H9 (cell line): Measurements from ENCODE around the gene SEC23B. TPM values are rescaled to one million over a fixed set of nuclear protein-coding genes. Genes with fewer than 3 reads are reported as not detected.
A peak's percentile ranks its signal among the peaks of the same experiment; 100 is the strongest.

ENCODE experiments used
- DNase-seq: peaks from one replicate; pipeline ENCODE4 v3.0.0-alpha.2; 2017
- H2AFZ ChIP-seq: one replicate; pipeline ENCODE4 v1.6.1; 2013; ENCODE audit warnings: mild to moderate bottlenecking, low read length, control low read depth, moderate library complexity
- H2AK5ac ChIP-seq: 2 replicates; pipeline ENCODE4 v1.6.1; 2013; ENCODE audit warnings: low read length, control low read depth, mixed read lengths; ENCODE audit not compliant: insufficient read length
- H2BK120ac ChIP-seq: one replicate; pipeline ENCODE4 v1.6.1; 2013; ENCODE audit warnings: low read depth, mild to moderate bottlenecking, low read length, control low read depth, inconsistent platforms; ENCODE audit not compliant: poor library complexity, severe bottlenecking
- H2BK12ac ChIP-seq: 2 replicates; pipeline ENCODE4 v1.6.1; 2013; ENCODE audit warnings: low read length, control low read depth, mixed read lengths, low read depth; ENCODE audit not compliant: insufficient read length
- H2BK15ac ChIP-seq: 2 replicates; pipeline ENCODE4 v1.6.1; 2013; ENCODE audit warnings: low read depth, low read length, control low read depth
- H2BK20ac ChIP-seq: one replicate; pipeline ENCODE4 v1.6.1; 2013; ENCODE audit warnings: low read depth, mild to moderate bottlenecking, low read length, control low read depth, inconsistent platforms; ENCODE audit not compliant: poor library complexity, severe bottlenecking
- H2BK5ac ChIP-seq: 2 replicates; pipeline ENCODE4 v1.6.1; 2013; ENCODE audit warnings: low read length, control low read depth, mixed read lengths; ENCODE audit not compliant: insufficient read length
- H3K14ac ChIP-seq: 2 replicates; pipeline ENCODE4 v1.6.1; 2013; ENCODE audit warnings: low read length, control low read depth; ENCODE audit not compliant: insufficient read depth
- H3K18ac ChIP-seq: 2 replicates; pipeline ENCODE4 v1.6.1; 2013; ENCODE audit warnings: low read depth, mild to moderate bottlenecking, mixed read lengths, low read length, control low read depth; ENCODE audit not compliant: insufficient read length
- H3K23ac ChIP-seq: 2 replicates; pipeline ENCODE4 v1.6.1; 2013; ENCODE audit warnings: low read length, control low read depth, mixed read lengths, low read depth; ENCODE audit not compliant: insufficient read length
- H3K23me2 ChIP-seq: 2 replicates; pipeline ENCODE4 v1.6.1; 2013; ENCODE audit warnings: low read depth, mild to moderate bottlenecking, mixed read lengths, low read length, control low read depth; ENCODE audit not compliant: insufficient read length, poor library complexity, severe bottlenecking
- H3K27ac ChIP-seq: 2 replicates; pipeline ENCODE4 v1.5.1; 2013; ENCODE audit warnings: low read length, control low read depth, mixed read lengths, low read depth; ENCODE audit not compliant: insufficient read length
- H3K27me3 ChIP-seq: 2 replicates; pipeline ENCODE4 v1.6.1; 2013; ENCODE audit warnings: low read length, control low read depth, inconsistent platforms; ENCODE audit not compliant: insufficient read depth
- H3K4ac ChIP-seq: 2 replicates; pipeline ENCODE4 v1.6.1; 2013; ENCODE audit warnings: low read depth, mild to moderate bottlenecking, control low read depth, inconsistent platforms, low read length, moderate library complexity
- H3K4me1 ChIP-seq: 2 replicates; pipeline ENCODE4 v1.6.1; 2013; ENCODE audit warnings: low read length, control low read depth, inconsistent platforms; ENCODE audit not compliant: insufficient read depth
- H3K4me2 ChIP-seq: 2 replicates; pipeline ENCODE4 v1.6.1; 2013; ENCODE audit warnings: low read length, control low read depth, mixed read lengths; ENCODE audit not compliant: insufficient read length, insufficient read depth
- H3K56ac ChIP-seq: 2 replicates; pipeline ENCODE4 v1.6.1; 2013; ENCODE audit warnings: low read depth, mild to moderate bottlenecking, mixed read lengths, low read length, control low read depth; ENCODE audit not compliant: insufficient read length
- H3K79me1 ChIP-seq: 2 replicates; pipeline ENCODE4 v1.6.1; 2013; ENCODE audit warnings: low read depth, mild to moderate bottlenecking, moderate library complexity, low read length, control low read depth, inconsistent platforms; ENCODE audit not compliant: insufficient read depth, poor library complexity, severe bottlenecking
- H3K79me2 ChIP-seq: 2 replicates; pipeline ENCODE4 v1.6.1; 2013; ENCODE audit warnings: low read length, control low read depth, inconsistent platforms; ENCODE audit not compliant: insufficient read depth
- H3K9ac ChIP-seq: 2 replicates; pipeline ENCODE4 v1.6.1; 2013; ENCODE audit warnings: low read length, control low read depth, mixed read lengths; ENCODE audit not compliant: insufficient read length; ENCODE audit errors: extremely low read depth
- H3K9me3 ChIP-seq: one replicate; pipeline ENCODE4 v1.6.1; 2013; ENCODE audit warnings: low read depth, low read length, inconsistent platforms; ENCODE audit not compliant: control insufficient read depth
- H3T11ph ChIP-seq: one replicate; pipeline ENCODE4 v1.6.1; 2013; ENCODE audit warnings: mild to moderate bottlenecking, low read length, control low read depth, inconsistent platforms
- H4K20me1 ChIP-seq: one replicate; pipeline ENCODE4 v1.6.1; 2013; ENCODE audit not compliant: control insufficient read depth, insufficient read length, insufficient read depth
- H4K5ac ChIP-seq: 2 replicates; pipeline ENCODE4 v1.6.1; 2013; ENCODE audit warnings: low read depth, mild to moderate bottlenecking, mixed read lengths, low read length, control low read depth; ENCODE audit not compliant: insufficient read length
- H4K8ac ChIP-seq: replicated peaks from 2 replicates; pipeline ENCODE4 v1.6.1; 2013; ENCODE audit warnings: low read length, control low read depth, mixed read lengths, low read depth; ENCODE audit not compliant: insufficient read length
- H4K91ac ChIP-seq: 2 replicates; pipeline ENCODE4 v1.6.1; 2013; ENCODE audit warnings: low read depth, mild to moderate bottlenecking, moderate library complexity, mixed read lengths, low read length, control low read depth; ENCODE audit not compliant: insufficient read length
- H3K27ac Mint-ChIP-seq, 3 experiments: 2 replicates in 2 of 3; 3 replicates in 1 of 3; pipeline ENCODE4 v1.8.0; 2020 to 2021; ENCODE audit warnings: mixed read lengths in 3 of 3, mild to moderate bottlenecking in 1 of 3, moderate library complexity in 1 of 3
- H3K27me3 Mint-ChIP-seq: 2 replicates; pipeline ENCODE4 v1.8.0; 2021; ENCODE audit warnings: low read depth, mild to moderate bottlenecking, moderate library complexity, mixed read lengths
- H3K36me3 Mint-ChIP-seq, 3 experiments: 2 replicates in 2 of 3; 3 replicates in 1 of 3; pipeline ENCODE4 v1.8.0; 2020 to 2021; ENCODE audit warnings: low read depth in 3 of 3, mixed read lengths in 3 of 3; ENCODE audit not compliant: insufficient read depth in 1 of 3
- H3K4me1 Mint-ChIP-seq, 2 experiments: 2 replicates each; pipeline ENCODE4 v1.8.0; 2020; ENCODE audit warnings: mixed read lengths in 2 of 2
- H3K4me3 Mint-ChIP-seq, 2 experiments: 2 replicates in 1 of 2; 3 replicates in 1 of 2; pipeline ENCODE4 v1.8.0; 2020 to 2021; ENCODE audit warnings: mild to moderate bottlenecking in 2 of 2, mixed read lengths in 2 of 2, moderate library complexity in 1 of 2
- H3K9me3 Mint-ChIP-seq, 2 experiments: 2 replicates in 1 of 2; 3 replicates in 1 of 2; pipeline ENCODE4 v1.8.0; 2020; ENCODE audit warnings: mild to moderate bottlenecking in 2 of 2, mixed read lengths in 2 of 2, moderate library complexity in 1 of 2
- WGBS: extraction: QIAGEN DNeasy Blood & Tissue Kit; methylation state at CpG from one replicate; pipeline ENCODE4 v1.1.7; 2013; ENCODE audit warnings: missing lambda C conversion rate, low lambda C conversion rate, mixed read lengths; ENCODE audit not compliant: insufficient read length; ENCODE audit errors: extremely low coverage; 5-methylcytosine and 5-hydroxymethylcytosine counted together
- total RNA-seq: library from RNA; stranded (reverse); gene quantifications from 2 replicates; pipeline ENCODE4 v1.2.1, GENCODE V29; 2021
- TF ChIP-seq, protein P1 (sequence below): fragments of 200-600 bp; sonication (generic); conservative IDR thresholded peaks from 3 replicates; pipeline ENCODE4 v1.8.0; 2021; ENCODE audit warnings: antibody characterized with exemption, mild to moderate bottlenecking

The SEC23B gene
- total RNA-seq, 1 experiment from 2014 or later: 65.9 TPM

DNA sequence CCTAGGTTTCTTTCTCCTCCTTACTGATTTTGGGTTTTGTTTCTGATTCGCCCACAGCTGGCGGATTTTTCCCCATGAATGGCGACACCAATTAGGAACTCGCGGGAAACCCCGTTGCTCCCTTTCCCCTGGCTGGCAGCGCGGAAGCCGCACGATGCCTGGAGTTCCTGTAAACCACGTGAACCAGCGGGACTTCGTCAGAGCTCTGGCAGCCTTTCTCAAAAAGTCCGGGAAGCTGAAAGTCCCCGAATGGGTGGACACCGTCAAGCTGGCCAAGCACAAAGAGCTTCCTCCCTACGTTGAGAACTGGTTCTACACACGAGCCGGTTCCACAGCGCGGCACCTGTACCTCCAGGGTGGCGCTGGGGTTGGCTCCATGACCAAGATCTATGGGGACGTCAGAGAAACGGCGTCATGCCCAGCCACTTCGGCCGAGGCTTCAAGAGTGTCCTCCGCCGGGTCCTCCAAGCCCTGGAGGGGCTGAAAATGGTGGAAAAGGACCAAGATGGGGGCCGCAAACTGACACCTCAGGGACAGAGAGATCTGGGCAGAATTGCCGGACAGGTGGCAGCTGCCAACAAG, 3.2 kb upstream of the SEC23B start:
- Histone ChIP-seq H4K5ac (no peak overlapping the region), H2AFZ (no peak overlapping the region), H2BK5ac (no peak overlapping the region), H3K23ac (no peak overlapping the region), H3T11ph (no peak overlapping the region), H4K8ac (no peak overlapping the region), H3K27me3 (no peaks in the 10 kb centered on the region), H4K91ac (no peak overlapping the region), H2BK20ac (no peak overlapping the region), H3K4me1 (no peaks in the 10 kb centered on the region), H3K9me3 (no peaks in the 10 kb centered on the region), H3K9ac (no peak overlapping the region), H3K79me2 (peaks cover 5% of the 10 kb centered on the region; the same call in 1 of the 2 replicates), H3K4ac (no peak overlapping the region), H3K14ac (no peak overlapping the region), H2BK12ac (no peak overlapping the region), H4K20me1 (no peaks in the 10 kb centered on the region), H3K56ac (no peak overlapping the region), H2BK120ac (no peak overlapping the region), H2BK15ac (no peak overlapping the region), H3K79me1 (no peaks in the 10 kb centered on the region), H3K27ac (no peak overlapping the region), H3K4me2 (no peak overlapping the region), H2AK5ac (no peak overlapping the region), H3K23me2 (peaks cover 9% of the 10 kb centered on the region), H3K18ac (no peak overlapping the region)
- DNase-seq: peak; percentile 30
- WGBS: no CpG with 5 or more reads among the region's 31 CpGs
- H3K27me3 Mint-ChIP-seq: peaks cover 3% of the 10 kb centered on the region; the same call in 1 of the 2 replicates
- no peak overlapping the region for H3K4me3 Mint-ChIP-seq
- peak overlapping the region in 2 of 3 experiments; percentile 71 to 74; a peak in 3 of 7 replicates for H3K27ac Mint-ChIP-seq
- TF ChIP-seq, protein P1, sequence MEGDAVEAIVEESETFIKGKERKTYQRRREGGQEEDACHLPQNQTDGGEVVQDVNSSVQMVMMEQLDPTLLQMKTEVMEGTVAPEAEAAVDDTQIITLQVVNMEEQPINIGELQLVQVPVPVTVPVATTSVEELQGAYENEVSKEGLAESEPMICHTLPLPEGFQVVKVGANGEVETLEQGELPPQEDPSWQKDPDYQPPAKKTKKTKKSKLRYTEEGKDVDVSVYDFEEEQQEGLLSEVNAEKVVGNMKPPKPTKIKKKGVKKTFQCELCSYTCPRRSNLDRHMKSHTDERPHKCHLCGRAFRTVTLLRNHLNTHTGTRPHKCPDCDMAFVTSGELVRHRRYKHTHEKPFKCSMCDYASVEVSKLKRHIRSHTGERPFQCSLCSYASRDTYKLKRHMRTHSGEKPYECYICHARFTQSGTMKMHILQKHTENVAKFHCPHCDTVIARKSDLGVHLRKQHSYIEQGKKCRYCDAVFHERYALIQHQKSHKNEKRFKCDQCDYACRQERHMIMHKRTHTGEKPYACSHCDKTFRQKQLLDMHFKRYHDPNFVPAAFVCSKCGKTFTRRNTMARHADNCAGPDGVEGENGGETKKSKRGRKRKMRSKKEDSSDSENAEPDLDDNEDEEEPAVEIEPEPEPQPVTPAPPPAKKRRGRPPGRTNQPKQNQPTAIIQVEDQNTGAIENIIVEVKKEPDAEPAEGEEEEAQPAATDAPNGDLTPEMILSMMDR: no peak
- H3K36me3 Mint-ChIP-seq: peaks cover 0 to 3% (median 0%) of the 10 kb centered on the region in 3 experiments; a peak in 4 of 7 replicates
- H3K9me3 Mint-ChIP-seq: no peaks in the 10 kb centered on the region
- peaks cover 17 to 23% of the 10 kb centered on the region in 2 experiments for H3K4me1 Mint-ChIP-seq
